Measurements from ENCODE around the gene QSOX2. TPM values are rescaled to one million over a fixed set of nuclear protein-coding genes. Genes with fewer than 3 reads are reported as not detected.
A peak's percentile ranks its signal among the peaks of the same experiment; 100 is the strongest.

QSOX2 gene
- 9.2 and 10.3 TPM in 2 replicates for total RNA-seq

- no peak for DNase-seq (ENCODE audit: low read depth)
Measured at GRCh38 chr9:136245219-136246150, at the start of gene QSOX2. Gene QSOX2 (minus strand): TSS chr9:136245812. CDS start chr9:136245803, 9 bp downstream.

DNA sequence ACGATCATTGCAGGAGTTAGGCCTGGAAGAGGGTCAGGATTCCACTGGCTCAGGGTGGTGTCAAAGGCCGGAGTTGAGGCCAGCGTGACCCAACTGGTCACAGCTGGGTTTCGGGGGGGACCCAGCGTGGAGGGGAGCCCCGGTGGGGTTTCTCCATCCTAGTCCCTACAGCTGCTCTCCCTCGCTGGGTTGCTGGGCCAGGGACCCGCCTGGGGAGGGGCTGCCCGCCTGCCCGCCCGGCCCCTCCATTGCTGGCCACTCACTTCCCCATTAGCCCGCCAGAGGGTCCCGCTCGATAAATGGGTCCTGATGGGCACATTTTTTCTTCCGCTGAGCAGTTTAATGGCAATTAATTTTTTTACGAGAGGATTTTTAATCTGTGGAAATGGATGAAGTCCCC is 49.4 kb upstream of the QSOX2 start:
- DNase-seq (ENCODE audit: low read depth) = no peak

DNA sequence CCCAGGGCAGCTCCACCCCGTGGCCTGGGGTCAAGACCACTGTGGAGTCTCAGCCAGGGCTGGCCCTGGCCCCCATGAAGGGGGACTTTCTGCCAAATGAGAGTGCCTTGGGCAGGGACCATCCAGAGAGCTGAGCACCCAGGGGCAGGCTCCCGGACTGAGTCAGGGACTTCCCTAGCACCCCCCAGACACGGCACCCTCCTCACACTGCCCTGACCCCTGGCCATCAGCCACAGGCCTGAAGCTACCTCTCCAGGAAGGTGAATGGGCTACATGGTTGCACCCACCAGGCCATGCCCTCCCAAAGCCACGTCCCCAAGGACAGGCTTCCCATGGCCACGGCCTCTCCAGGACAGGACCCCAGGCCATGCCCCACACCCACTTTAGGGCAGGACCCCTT is 48.8 kb upstream of the QSOX2 start:
- no peak for DNase-seq (ENCODE audit: low read depth)

- no peak for DNase-seq (ENCODE audit: low read depth)
Measured at GRCh38 chr9:136293476-136294077, 48.0 kb upstream of the QSOX2 start.

DNA sequence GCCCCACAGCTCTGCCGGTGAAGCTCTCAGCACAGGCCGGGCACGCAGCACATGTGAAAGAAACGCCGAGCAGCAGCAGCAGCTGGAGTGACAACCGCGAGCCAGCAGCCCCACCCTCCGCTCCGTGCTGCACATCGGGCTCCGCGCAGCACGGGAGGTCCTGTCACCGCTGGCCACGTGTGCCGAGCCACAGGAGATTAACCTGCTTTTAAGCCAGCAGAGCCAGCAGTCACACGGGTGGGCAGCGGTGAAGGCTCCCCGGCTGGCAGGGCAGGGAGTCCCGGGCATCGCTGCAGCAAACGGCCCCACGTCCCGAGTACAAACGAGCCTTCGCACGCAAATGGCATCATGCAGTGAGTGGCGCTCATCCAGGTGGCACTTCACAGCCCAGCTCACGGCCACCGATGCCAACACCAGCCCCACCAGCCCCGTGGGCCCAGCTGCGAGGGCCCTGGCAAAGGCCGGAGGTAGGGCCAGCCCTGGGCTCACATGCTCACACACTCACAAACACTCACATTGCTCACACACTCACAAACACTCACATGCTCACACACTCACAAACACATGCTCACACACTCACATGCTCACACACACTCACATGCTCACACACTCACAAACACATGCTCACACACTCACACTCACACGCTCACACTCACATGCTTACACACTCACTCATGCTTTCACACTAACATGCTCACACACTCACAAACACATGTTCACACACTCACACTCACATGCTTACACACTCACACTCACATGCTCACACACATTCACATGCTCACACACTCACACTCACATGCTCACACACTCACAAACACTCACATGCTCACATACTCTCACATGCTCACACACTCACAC is 47.2 kb upstream of the QSOX2 start:
- no peak for DNase-seq (ENCODE audit: low read depth)

DNA sequence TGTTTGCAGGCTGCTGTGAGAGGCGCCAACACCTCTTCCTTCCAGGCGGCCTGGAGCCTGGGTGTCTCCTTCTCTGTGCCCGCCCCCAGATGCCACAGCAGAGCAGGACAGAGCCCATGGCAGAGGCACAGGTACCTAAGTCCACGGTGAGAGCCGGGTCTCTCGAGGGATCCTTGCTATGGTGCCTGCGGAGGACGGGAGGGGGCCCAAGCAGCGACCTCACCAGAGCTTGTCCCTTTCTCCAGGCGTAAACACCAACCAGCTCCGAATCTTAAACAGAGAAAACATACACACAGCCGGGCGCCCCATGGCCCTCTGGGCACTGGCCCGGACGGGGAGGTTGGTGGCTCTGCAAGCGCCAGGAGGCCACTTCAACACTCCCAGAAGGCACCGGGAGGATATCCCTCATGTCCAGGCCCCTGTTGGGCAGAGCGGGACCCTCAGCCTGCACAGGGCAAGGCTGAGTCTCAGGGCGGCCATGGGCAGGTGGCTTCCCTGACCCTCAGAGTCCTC is 46.5 kb upstream of the QSOX2 start:
- DNase-seq (ENCODE audit: low read depth) = no peak

GRCh38 chr9:136291306-136292025 is 45.9 kb upstream of the QSOX2 start:
- no peak for DNase-seq (ENCODE audit: low read depth)

GRCh38 chr9:136290508-136291000 is 44.9 kb upstream of the QSOX2 start:
- no peak for DNase-seq (ENCODE audit: low read depth)

GRCh38 chr9:136289651-136290507 is 44.3 kb upstream of the QSOX2 start:
- no peak for DNase-seq (ENCODE audit: low read depth)

- no peak for DNase-seq (ENCODE audit: low read depth)
Measured at GRCh38 chr9:136287960-136288753, 42.5 kb upstream of the QSOX2 start.

DNA sequence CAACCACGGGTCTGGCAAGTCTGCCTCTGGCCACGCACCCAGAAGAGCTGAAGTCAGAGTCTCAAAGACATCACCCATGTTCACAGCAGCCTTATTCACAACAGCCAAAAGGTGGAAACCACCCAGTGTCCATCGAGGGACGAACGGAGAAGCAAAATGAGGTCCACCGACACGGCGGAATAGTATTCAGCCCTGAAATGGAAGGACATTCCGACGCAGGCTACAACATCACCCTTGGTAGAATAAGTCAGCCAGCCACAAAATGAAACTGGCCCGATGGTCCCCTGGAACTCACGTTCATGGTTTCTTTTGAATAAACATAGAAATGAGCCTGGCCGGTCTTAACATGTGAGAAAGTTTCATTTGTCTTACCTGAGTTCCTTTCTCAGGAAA is 41.4 kb upstream of the QSOX2 start:
- DNase-seq (ENCODE audit: low read depth) = no peak

DNA sequence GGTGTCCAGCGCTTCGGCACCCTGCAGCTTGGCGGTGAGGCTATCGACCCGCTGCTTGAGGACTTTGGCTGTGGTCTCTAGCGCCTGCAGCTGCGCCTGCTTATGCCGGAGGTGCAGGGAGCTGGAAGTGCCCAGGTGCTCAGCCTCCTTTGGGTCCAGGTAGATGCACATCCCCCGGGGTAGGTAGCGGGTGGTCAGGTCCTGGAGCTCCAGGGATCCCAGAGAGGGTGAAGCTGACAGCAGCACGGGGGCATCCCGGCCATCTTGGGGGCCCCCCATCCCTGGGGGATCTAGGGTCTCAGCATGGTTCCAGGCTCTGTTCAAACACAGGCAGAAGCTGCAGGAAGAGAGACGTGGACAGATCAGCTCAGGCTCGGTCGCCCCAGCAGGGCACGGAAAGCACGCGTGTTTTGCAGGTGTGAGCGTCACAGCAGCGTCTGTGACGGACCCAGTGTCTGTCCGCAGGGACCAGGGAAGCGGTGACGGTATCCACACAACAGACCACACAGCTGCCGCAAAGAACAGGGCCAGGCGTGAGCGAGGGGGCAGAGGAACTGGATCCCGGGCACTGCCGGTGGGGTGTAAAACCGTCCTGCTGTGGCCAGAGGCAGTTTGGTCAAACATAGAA is 40.9 kb upstream of the QSOX2 start:
- DNase-seq (ENCODE audit: low read depth) = no peak

- no peak for DNase-seq (ENCODE audit: low read depth)
Measured at GRCh38 chr9:136285501-136286358, 40.1 kb upstream of the QSOX2 start.

- no peak for DNase-seq (ENCODE audit: low read depth)
Measured at GRCh38 chr9:136284951-136285350, 39.3 kb upstream of the QSOX2 start.

GRCh38 chr9:136284311-136284710 is 38.7 kb upstream of the QSOX2 start:
- DNase-seq (ENCODE audit: low read depth) = no peak

GRCh38 chr9:136283291-136284235 is 38.0 kb upstream of the QSOX2 start:
- DNase-seq (ENCODE audit: low read depth) = peak; percentile 54

Measured in renal cortical epithelial cell (primary cell).